IPS-NIHi7 (cell line): ENCODE results near the gene ZZZ3.
"Not testable (repeated sequence)": the region's sequence is repeated elsewhere in the genome, so short reads cannot be mapped to it uniquely, and the experiment has no call there.

Experiments
- DNase-seq: peaks from one replicate; pipeline ENCODE4 v3.0.0; 2012; ENCODE audit warnings: mixed read lengths; ENCODE audit errors: extremely low spot score

Gene ZZZ3

DNA sequence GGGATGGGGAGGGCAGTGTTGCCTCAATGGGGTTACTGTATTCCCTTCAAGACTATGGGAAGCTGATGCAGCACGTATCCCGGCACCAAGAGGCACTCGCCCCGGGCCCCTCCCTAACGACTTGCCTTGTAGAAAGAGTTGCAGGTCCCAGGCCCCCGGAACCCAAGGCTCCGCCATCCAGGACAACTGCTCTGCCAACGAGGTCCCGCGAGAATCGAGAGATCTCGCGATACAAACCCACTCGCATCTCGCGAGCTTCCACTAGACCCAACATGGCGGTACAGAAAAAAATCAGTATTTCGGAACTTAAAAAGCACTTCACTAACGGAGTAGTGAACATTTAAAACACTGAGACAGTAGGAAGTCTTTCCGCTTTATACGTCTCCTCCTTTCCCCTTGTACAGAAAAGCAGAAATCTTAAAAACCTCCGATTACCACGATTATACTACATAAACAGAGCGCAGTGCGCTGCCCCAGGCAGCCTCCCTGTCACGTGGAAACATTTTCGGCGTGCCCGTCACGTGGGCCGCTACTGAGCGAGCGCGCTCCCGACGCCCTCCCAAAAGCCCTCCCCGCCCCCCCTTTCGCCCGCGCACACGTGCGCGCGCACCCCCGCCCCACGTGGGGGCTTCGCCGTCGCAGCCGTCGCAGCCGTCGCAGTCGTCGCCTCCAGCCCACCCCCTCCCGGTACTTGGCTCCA, at the start of gene ZZZ3:
Gene ZZZ3, minus strand, starts transcription at position 199 of the 700 bp plus-strand sequence. CDS start 49,304 bp downstream, outside the sequence.
- peak; percentile 85 for DNase-seq

DNA sequence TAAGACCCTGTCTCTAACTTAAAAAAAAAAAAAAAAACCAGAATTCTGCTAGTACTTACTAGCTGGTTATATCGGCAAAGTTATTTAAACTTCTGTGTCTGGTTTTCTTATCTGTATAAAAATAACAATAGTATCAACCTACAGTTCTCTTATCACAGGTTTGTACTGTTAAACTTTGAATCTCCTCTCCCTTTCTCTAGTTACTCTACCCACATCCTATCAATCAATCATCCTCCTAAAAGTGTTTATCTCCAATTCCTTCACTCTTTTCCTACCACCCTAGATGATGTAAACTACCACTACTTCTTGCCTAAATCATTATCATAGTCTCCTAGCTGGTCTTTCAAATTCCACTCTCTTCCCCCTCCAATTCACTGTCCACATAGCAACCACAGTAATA, 49.6 kb upstream of the ZZZ3 start:
- DNase-seq = no peak

DNA sequence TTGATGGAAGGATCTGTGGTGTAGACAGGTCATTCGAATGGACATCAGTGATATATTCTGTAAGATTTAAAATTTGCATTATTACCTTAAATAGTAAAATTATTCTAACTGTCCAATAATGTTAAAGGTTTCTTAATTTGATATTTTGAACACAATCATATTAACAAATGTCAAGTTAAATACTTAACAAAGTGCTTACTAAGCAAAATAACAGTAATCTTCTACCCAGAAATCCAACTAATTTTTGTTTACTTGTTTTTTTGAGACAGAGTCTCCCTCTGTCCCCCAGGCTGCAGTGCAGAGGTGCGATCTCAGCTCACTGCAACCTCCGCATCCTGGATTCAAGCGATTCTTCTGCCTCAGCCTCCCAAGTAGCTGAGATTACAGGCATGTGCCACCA, 43.2 kb upstream of the ZZZ3 start:
- DNase-seq = no peak

DNA sequence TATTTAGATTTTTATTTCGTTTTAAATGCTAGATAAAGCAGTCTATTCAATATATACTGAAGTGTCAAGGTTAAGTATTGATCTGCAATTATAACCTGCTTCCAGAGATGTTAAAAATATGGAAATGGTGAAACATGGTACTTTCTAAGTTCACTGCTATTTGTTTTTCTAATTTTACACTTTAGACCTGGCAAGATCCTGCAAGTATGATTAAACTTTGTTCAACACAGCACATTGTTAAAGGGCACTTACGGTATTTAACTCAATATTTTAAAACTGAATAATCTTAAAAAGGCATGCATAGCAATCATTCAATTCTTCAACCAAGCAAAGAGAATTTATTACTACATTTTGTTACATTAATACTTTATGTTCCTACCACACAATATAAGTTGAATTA, 35.7 kb upstream of the ZZZ3 start:
- DNase-seq = no peak

DNA sequence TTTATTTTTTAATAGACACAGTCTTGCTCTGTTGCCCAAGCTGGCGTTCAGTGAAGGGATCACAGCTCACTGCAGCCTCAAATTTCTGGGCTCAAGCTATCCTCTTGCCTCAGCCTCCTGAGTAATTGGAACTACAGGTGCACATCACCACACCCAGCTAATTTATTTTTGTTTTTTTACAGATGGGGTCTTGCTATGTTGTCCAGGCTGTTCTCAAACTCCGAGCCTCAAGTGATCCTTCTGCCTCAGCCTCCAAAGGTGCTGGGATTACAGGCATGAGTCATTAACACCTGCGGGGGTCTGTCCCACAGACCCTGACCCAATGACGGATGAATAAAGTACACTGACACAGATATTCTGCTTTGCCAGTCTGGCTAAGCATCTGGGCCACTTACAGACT, 33.6 kb upstream of the ZZZ3 start:
- no peak for DNase-seq

DNA sequence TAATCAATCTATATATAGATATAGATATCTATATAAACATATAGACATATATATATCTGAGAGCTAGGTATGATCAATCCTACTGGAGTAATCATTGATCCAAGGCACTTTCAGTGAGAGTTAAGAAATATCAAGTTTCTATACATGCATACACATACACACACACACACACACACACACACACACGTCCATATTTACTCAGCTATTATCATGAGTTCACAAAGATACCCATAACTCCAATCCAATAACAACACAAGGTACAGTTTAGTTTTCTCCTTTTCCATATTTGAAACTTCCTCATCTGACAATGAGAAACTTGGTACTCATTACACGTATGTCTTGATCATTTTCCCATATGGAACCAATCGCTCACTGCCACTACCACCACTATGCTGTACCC, 27.3 kb upstream of the ZZZ3 start:
- DNase-seq = no peak

DNA sequence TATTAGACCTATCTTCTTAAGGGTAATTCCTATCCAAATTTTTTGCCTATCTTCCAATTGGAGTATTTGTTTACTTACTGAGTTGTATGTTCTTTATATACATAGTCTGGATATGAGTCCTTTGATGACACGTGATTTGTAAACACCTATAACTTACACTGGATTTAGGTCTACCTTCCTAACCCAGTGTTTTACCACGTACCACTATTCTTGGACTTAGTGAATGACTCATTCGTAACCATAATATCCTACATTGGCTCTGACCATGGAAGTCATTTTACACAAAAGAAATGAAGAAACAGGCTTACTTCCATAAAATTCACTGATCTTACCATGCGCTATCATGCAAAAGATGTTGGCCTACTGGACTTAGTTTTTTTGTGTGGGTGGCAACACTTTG, 23.9 kb upstream of the ZZZ3 start:
- no peak for DNase-seq

DNA sequence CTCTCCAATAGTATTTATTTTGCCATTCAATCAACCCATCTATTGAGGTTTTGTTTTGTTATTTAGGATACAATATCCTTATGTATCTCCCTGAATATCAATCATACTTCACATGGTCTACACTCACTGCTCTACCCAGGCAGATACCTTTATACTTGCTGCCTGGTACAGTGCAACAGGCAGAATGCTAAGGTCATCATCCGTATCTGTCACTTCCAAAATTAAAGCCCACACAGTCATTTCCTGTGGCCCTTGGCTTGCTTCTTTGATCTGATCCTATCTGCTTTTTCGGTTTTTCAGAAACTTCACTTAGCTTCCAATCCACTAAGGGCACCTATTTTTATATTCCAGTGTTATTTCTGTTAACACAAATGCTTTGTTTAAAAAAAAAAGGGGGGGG, 22.3 kb upstream of the ZZZ3 start:
- no peak for DNase-seq

DNA sequence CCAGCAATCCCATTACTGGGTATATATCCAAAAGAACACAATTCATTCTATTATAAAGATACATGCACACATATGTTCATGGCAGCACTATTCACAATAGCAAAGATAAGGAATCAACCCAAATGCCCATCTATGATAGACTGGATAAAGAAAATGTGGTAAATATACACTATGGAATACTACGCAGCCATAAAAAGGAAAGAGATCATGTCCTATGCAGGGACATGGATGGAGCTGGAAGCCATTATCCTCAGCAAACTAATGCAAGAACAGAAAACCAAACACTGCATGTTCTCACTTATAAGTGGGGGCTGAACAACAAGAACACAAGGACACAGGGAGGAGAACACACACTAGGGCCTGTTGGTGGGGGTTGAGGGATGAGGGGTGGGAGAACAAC, 17.2 kb upstream of the ZZZ3 start:
- DNase-seq = not testable (repeated sequence)

DNA sequence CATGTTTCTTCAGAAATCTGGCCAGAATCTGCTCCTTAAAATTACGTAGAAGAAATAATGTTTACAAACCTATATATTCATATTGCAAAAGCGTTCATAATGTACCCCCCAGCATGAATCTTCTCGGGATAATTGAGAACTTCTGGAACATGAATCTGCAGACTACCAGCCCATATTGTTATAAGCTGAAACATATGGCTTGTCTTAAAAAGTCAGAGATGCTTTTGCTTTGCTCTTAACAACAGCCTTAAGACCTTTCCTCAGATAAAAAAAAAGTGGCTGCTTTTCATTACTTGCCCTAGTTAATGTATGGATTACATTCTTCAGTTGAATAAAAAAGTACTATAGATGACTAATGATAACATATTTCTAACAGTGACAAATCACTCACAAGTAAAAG, 15.0 kb upstream of the ZZZ3 start:
- DNase-seq = no peak

DNA sequence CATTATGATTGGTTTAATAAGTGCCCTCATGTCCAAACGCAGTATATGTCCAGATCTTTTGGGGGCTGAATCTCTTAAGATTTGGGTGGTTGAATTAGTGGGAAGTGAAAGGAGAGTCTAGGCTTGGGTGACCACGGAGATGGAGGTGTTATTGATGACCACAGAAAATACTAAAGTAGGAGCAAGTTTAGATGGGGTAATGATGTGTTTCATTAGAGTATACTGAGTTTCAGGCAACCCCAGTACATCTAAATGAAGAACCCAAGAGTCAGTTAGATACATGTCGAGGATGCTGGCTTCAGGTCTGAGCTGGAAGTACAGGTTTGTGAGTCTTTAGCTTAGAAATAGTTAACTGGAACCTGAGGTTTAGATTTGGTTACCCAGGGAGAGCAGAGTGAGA, 6.5 kb upstream of the ZZZ3 start:
- DNase-seq = no peak

DNA sequence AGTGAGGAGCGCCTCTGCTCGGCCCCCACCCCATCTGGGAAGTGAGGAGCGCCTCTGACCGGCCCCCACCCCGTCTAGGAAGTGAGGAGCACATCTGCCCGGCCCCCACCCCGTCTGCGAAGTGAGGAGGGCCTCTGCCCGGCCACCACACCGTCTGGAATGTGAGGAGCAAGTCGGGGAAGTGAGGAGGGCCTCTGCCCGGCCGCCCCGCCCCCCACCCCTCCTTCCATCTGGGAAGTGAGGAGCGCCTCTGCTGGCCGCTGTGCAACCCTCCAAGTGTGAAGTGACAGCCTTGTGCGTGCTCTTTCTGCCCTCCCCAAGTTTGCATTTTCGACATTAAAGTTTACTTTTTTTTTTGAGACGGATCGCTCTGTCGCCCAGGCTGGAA, 5.1 kb upstream of the ZZZ3 start:
- DNase-seq = peak; percentile 52

DNA sequence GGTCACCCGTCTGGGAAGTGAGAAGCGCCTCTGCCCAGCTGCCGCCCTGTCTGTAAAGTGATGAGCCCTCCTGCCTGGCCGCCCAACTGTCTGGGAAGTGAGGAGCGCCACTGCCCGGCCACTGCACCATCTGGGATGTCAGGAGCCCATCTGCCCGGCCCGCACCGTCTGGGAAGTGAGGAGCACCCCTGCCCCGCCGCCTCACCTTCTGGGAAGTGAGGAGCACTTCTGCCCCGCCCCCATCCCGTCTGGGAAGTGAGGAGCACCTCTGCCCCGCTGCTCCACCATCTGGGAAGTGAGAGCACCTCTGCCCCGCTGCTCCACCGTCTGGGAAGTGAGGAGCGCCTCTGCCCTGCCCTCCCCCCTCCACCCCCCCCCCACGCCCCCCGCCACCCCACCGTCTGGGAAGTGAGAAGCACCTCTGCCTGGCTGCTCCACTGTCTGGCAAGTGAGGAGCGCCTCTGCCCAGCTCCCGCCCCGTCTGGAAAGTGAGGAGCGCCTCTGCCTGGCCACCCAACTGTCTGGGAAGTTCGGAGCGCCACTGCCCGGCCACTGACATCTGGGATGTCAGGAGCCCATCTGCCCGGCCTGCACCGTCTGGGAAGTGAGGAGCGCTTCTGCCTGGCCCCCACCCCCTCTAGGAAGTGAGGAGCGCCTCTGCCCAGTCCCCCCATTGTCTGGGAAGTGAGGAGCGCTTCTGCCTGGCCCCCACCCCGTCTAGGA, 4.5 kb upstream of the ZZZ3 start:
- DNase-seq = no peak

DNA sequence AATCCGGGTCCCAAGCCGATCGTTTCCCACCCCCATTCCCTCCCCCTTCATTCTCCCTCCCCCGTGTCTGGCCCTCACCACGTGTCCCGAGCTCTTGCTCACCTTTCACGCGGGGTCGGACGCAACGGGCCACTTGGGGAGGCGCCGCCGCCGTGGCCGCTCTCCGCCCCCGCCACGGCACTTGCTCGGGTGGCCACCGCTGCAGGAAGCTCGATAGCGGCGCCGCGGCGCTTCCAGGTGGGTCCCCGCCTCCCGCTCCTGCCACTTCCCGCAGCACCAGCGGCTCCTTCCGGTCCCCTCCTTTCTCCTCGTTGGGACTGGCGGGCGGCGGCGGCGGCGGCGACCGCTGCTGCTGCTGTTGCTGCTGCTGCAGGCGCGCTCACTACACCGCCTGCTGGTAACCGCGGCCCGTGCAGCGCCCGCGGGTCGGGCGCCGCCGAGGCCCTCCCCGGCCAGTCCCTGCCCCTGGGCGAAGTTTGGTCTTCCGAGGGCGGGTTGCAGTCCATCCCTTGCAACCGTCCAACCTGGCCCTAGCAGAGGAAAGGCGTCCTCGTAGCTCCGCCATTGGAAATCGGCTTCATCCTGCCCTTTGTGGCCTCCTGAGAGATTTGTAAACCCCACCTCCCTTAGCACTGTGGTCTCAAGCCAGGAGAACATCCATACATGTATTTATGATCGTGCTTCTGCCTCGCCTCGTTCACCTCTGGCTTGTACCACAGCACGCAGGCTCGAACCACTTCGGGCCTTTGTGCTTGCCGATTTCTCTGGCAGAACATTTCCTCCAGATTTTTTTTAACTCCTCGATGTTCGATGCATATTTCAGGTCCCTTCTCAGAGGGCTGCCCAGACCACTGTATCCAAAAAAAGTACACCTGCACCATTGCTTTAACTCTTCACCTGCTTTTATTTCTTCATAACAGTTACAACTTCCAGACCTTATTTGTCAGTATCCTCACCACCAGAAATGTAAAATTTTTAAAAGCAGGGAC, 996 bp upstream of the ZZZ3 start:
- peak; percentile 90 for DNase-seq

DNA sequence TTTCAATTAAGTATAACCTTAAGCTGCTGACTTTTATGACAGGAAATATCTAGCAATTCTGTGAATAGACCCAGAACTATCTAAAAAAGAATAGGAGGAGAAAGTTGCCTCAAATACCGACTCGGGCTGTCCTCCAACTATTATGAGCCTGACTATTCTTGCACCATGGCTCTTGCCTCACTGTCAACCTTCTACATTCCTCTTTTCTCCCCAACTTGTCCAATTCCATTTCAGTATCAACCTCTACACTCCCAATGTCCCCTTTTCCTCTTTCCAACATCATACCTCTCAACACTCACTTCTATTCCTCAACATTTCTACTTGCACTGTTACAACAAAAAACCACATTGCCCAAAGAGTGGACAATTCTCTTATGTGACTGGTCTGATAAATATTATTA, 2.3 kb downstream of the ZZZ3 start:
- DNase-seq = no peak

DNA sequence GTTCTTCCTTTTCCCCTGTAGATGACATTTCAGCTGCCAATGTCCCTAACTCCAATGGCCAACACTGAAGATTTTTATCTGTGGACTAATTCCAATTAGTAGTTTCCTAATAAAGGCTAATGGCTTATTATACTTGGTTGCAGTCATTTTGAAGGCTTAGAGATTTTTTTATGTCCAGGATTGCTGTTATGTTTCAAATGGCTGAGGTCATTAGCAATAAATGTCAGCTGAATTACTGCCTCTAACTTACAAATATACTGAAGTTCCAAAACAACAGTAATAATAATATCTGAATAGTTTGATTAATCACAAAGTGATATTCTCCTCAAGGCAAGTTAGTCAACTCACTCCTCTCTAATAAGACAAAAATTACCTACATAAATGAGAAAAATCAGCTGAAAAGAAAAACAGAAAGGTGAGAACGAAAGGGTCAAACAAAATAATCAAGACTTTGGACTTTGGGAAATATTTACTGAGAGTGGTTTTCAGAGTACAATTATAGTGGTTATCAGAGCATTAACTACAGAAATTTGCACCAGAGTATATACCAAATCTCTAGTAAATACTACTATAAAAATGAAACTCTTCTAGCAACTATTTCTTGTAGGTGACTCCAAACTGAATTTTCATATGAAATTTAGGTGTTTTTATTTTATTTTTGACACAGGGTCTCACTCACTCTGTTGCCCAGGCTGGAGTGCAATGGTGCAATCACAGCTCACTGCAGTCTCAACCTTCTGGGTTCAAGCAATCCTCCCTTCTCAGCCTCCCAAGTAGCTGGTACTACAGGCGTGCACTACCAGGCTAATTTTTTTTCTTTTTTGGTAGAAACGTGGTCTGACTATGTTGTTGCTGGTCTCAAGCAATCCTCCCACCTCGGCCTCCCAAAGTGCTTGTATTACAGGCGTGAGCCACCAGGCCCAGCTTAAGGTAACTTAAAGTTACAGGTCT, 3.5 kb downstream of the ZZZ3 start:
- no peak for DNase-seq

DNA sequence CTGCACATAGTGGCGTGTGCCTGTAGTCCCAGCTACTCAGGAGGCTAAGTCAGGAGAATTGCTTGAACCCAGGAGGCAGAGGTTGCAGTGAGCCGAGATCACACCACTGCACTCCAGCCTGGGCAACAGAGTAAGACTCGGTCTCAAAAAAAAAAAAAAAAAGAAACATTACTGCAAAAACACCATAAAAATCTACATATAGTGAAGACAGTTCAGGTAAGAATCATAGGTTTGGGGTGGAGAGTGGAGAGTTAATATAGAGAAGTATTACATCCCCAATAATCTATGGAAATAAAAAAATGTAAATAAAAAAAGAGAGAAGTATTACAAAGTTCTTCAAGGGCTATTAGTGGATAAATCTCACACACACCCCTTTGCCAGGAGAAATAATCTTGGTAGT, 7.7 kb downstream of the ZZZ3 start:
- not testable (repeated sequence) for DNase-seq

DNA sequence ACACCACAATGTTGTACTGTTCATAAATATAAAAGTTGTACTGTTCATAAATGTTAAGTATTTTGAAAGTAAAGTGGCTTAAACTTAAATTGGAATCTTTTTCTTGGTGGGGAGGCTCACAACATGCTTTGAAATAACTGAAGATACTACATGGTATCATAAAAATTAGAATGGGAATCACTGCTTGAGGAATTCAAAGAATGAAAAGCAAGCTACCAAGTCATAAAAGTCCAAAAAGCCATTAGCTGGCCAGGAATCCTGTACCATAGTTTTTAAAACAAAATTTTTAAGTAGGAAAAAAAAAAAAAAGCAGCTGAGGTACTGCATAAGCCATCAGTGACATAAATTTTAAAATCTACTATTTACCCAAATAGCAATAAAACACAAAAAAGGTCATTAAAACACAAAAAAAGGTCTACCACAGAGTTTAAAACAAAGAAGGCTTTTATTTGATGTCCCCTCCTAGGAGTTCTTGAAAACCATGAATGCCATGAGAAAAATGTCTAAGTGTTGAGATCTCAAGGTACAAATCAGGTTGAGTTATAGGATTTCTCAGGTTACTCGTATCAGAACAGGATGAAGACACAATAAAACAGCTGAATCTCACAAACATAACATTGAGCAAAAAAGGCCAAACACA, 8.6 kb downstream of the ZZZ3 start:
- no peak for DNase-seq

DNA sequence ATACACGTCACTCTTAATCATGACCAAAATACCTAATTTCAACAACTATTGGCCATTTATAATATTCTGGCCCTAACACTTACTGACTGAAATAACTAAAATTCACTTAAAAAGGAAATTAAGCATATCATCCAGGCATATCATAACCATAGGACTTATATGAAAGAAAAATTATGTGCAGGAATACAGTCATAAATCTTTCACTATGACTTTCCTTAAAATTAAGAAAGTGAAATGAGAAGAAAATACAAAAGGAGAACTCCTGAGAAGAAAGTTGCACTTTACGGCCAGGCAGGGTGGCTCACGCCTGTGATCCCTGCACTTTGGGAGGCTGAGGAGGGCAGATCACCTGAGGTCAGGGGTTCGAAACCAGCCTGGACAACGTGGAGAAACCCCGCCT, 9.4 kb downstream of the ZZZ3 start:
- no peak for DNase-seq

DNA sequence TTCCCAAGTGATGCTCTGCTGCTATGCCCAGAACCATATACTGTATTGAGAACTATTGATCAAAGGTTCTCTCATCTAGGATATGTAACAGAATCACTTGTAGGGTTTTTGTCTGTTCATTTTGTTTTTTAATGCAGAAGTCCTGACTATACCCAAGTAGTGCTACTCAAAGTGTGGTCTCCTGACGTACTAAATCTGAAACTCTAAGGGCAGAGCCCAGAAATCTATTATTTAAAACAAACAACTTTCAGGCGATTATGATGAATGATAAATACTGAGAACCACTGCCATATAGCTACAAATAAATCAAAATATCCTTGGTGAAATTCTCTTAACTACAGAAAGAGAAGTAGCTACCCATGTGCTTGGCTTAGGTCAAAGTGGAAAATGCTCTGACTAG, 10.1 kb downstream of the ZZZ3 start:
- DNase-seq = no peak

DNA sequence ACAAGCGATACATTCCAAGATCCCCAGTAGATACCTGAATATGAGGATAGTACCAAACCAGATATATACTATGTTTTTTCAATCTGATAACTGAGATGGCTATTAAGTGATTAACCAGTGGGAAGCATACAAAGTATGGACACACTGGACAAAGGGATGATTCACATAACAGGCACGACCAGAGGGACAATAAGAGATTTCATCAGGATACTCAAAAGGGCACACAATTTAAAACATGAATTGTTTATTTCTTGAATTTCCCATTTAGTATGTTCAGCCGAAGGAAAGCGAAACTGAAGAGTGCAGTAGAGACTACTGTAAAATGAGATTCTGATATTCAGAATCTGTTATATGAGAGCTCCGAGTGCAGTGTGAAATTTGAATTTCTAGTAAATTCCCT, 10.6 kb downstream of the ZZZ3 start:
- no peak for DNase-seq
